IMR-90 (cell line): ENCODE data around the gene CEACAM3. TPM values are rescaled to one million over a fixed set of nuclear protein-coding genes. Genes with fewer than 3 reads are reported as not detected.

Experiments
- ATAC-seq: fragments of 200-7000 bp; cut with Tn5 transposase; 2 replicates; pipeline ENCODE4 v1.9.1; 2020; ENCODE audit warnings: low read depth, mild to moderate bottlenecking, moderate library complexity
- BruUV-seq: library from RNA; stranded (reverse); fragments of 400-500 nt; replicated peaks from 2 replicates; lab custom pipeline; 2021; lab: Mats Ljungman, UMichigan
- CTCF ChIA-PET: fragments of 300-600 bp; formaldehyde crosslinking; extraction: SDS; loops from one replicate; lab custom pipeline; 2021; ENCODE audit warnings: antibody characterized with exemption; lab: Yijun Ruan, JAX
- POLR2A ChIA-PET: fragments of 300-600 bp; sonication (Branson Sonifier 250); formaldehyde crosslinking; loops from one replicate; lab custom pipeline; 2022; ENCODE audit warnings: antibody characterized with exemption; ENCODE audit not compliant: unreplicated experiment; lab: Charles Lee
- DNase-seq: peaks from one replicate; pipeline ENCODE4 v3.0.0; 2013
- H2AFZ ChIP-seq: replicated peaks from 2 replicates; pipeline ENCODE3; 2013; ENCODE audit warnings: low read length, mild to moderate bottlenecking; ENCODE audit not compliant: poor library complexity
- H2AK5ac ChIP-seq: 2 replicates; pipeline ENCODE4 v1.6.1; 2013; ENCODE audit warnings: low read depth, low read length, inconsistent platforms
- H2AK9ac ChIP-seq: replicated peaks from 2 replicates; pipeline ENCODE3; 2013; ENCODE audit warnings: mild to moderate bottlenecking, low read depth, low read length, moderate library complexity; ENCODE audit not compliant: poor library complexity
- H2BK120ac ChIP-seq: 2 replicates; pipeline ENCODE4 v1.6.1; 2013; ENCODE audit warnings: low read depth, low read length, inconsistent platforms
- H2BK15ac ChIP-seq: 3 replicates; pipeline ENCODE4 v1.6.1; 2013; ENCODE audit warnings: low read depth, low read length, inconsistent platforms
- H2BK20ac ChIP-seq: 2 replicates; pipeline ENCODE4 v1.6.1; 2013; ENCODE audit warnings: low read depth, mild to moderate bottlenecking, inconsistent platforms, low read length, moderate library complexity
- H2BK5ac ChIP-seq: 2 replicates; pipeline ENCODE4 v1.6.1; 2013; ENCODE audit warnings: mild to moderate bottlenecking, low read depth, low read length, inconsistent platforms; ENCODE audit not compliant: poor library complexity, severe bottlenecking
- H3K14ac ChIP-seq: replicated peaks from 2 replicates; pipeline ENCODE4 v1.6.1; 2013; ENCODE audit warnings: low read depth, low read length, inconsistent platforms
- H3K18ac ChIP-seq: 2 replicates; pipeline ENCODE4 v1.6.1; 2013; ENCODE audit warnings: low read depth, low read length, control low read depth
- H3K23ac ChIP-seq: 2 replicates; pipeline ENCODE4 v1.6.1; 2013; ENCODE audit warnings: low read depth, low read length, inconsistent platforms
- H3K27ac ChIP-seq: 2 replicates; pipeline ENCODE4 v1.5.1; 2013; ENCODE audit warnings: mild to moderate bottlenecking, control low read depth, low read length; ENCODE audit not compliant: insufficient read depth
- H3K27me3 ChIP-seq: 2 replicates; pipeline ENCODE4 v1.6.1; 2013; ENCODE audit warnings: low read length; ENCODE audit not compliant: control insufficient read depth, insufficient read depth
- H3K36me3 ChIP-seq: 2 replicates; pipeline ENCODE4 v1.6.1; 2013; ENCODE audit warnings: low read length, mixed read lengths; ENCODE audit not compliant: control insufficient read depth, insufficient read depth
- H3K4ac ChIP-seq: 2 replicates; pipeline ENCODE4 v1.6.1; 2013; ENCODE audit warnings: low read depth, low read length, inconsistent platforms
- H3K4me1 ChIP-seq: 2 replicates; pipeline ENCODE4 v1.6.1; 2013; ENCODE audit warnings: low read length, mixed read lengths; ENCODE audit not compliant: control insufficient read depth, insufficient read depth
- H3K4me2 ChIP-seq: 2 replicates; pipeline ENCODE4 v1.6.1; 2013; ENCODE audit warnings: low read depth, mild to moderate bottlenecking, control low read depth, low read length, moderate library complexity
- H3K4me3 ChIP-seq: 2 replicates; pipeline ENCODE4 v1.5.1; 2013; ENCODE audit warnings: low read depth, mild to moderate bottlenecking, control low read depth, low read length, moderate library complexity; ENCODE audit not compliant: insufficient read depth
- H3K56ac ChIP-seq: 2 replicates; pipeline ENCODE4 v1.6.1; 2013; ENCODE audit warnings: low read length, inconsistent platforms; ENCODE audit not compliant: insufficient read depth; ENCODE audit errors: extremely low read depth
- H3K79me1 ChIP-seq, 2 experiments: 2 replicates each; pipeline ENCODE4 v1.6.1; 2013; ENCODE audit warnings: low read length in 2 of 2, inconsistent platforms in 1 of 2, low read depth in 1 of 2
- H3K9ac ChIP-seq: 2 replicates; pipeline ENCODE4 v1.6.1; 2013; ENCODE audit warnings: low read depth, low read length, control low read depth
- H3K9me1 ChIP-seq: 2 replicates; pipeline ENCODE4 v1.6.1; 2013; ENCODE audit warnings: low read length, inconsistent platforms; ENCODE audit not compliant: insufficient read depth
- H3K9me3 ChIP-seq: 2 replicates; pipeline ENCODE4 v1.6.1; 2013; ENCODE audit warnings: low read length; ENCODE audit not compliant: control insufficient read depth, insufficient read depth
- H4K20me1 ChIP-seq: 2 replicates; pipeline ENCODE4 v1.6.1; 2013; ENCODE audit warnings: low read length, inconsistent platforms; ENCODE audit not compliant: insufficient read depth
- H4K5ac ChIP-seq: 2 replicates; pipeline ENCODE4 v1.6.1; 2013; ENCODE audit warnings: mild to moderate bottlenecking, low read depth, low read length, control low read depth
- H4K8ac ChIP-seq, 2 experiments: 2 replicates each; pipeline ENCODE4 v1.6.1; 2013; ENCODE audit warnings: low read depth in 2 of 2, low read length in 2 of 2, control low read depth in 1 of 2, inconsistent platforms in 1 of 2
- H4K91ac ChIP-seq: 2 replicates; pipeline ENCODE4 v1.6.1; 2013; ENCODE audit warnings: low read depth, low read length, inconsistent platforms; ENCODE audit not compliant: insufficient read depth
- BHLHE40 ChIP-seq: fragments of 150-350 bp; IDR thresholded peaks from 2 replicates; pipeline ENCODE4 v1.6.1; 2016; ENCODE audit warnings: mild to moderate bottlenecking, low read depth, low read length
- CTCF ChIP-seq: conservative IDR thresholded peaks from 2 replicates; pipeline ENCODE4 v1.5.1; 2012; ENCODE audit warnings: mild to moderate bottlenecking, low read depth, low read length, improper control_type of control experiment
- MAZ ChIP-seq: IDR thresholded peaks from 2 replicates; pipeline ENCODE4 v1.6.1; 2012; ENCODE audit warnings: low read depth, mild to moderate bottlenecking, low read length, improper control_type of control experiment, moderate library complexity, borderline replicate concordance
- NFE2L2 ChIP-seq: fragments of 150-350 bp; IDR thresholded peaks from 2 replicates; pipeline ENCODE4 v1.6.1; 2016; ENCODE audit warnings: low read depth, mild to moderate bottlenecking, low read length
- POLR2A ChIP-seq: IDR thresholded peaks from 2 replicates; pipeline ENCODE4 v1.6.1; 2012; ENCODE audit warnings: mild to moderate bottlenecking, low read depth, low read length
- RAD21 ChIP-seq: IDR thresholded peaks from 2 replicates; pipeline ENCODE4 v1.6.1; 2012; ENCODE audit warnings: low read length, improper control_type of control experiment
- RFX5 ChIP-seq: IDR thresholded peaks from 2 replicates; pipeline ENCODE4 v1.8.0; 2012; ENCODE audit warnings: low read depth, mild to moderate bottlenecking, low read length, moderate library complexity
- SMC3 ChIP-seq: fragments of 150-350 bp; IDR thresholded peaks from 2 replicates; pipeline ENCODE4 v1.6.1; 2016; ENCODE audit warnings: low read depth, mild to moderate bottlenecking, antibody characterized with exemption, low read length, moderate library complexity
- USF2 ChIP-seq: fragments of 150-350 bp; IDR thresholded peaks from 2 replicates; pipeline ENCODE4 v1.6.1; 2017; ENCODE audit warnings: mild to moderate bottlenecking, antibody characterized with exemption, low read length, low read depth
- WGBS, 2 experiments: methylation state at CpG; one replicate each; pipeline versions ENCODE4 v1.1.5 to v1.1.7; 2013; ENCODE audit warnings: missing lambda C conversion rate in 2 of 2; ENCODE audit not compliant: insufficient read length in 1 of 2; ENCODE audit errors: extremely low coverage in 2 of 2; 5-methylcytosine and 5-hydroxymethylcytosine counted together
- dilution Hi-C: fragments of 300-500 bp; cut with HindIII; formaldehyde crosslinking; loops from one replicate; pipeline ENCODE4 v1.14.3; 2018; ENCODE audit warnings: low sequenced_read_pairs; ENCODE audit not compliant: unreplicated experiment
- in situ Hi-C: fragments of 300-500 bp; cut with MboI; formaldehyde crosslinking; loops from 3 replicates; pipeline ENCODE4 v1.14.3; 2019; ENCODE audit warnings: low sequenced_read_pairs, inconsistent platforms, mixed read lengths
- intact Hi-C: fragments of 100-400 bp; cut with micrococcal nuclease; formaldehyde crosslinking; loops from 2 replicates; pipeline ENCODE4 v1.10.0; 2022
- polyA plus RNA-seq, 3 experiments: library from polyadenylated mRNA; depleted of rRNA; stranded (reverse); fragments of >200 nt; gene quantifications; 2 replicates each; pipeline ENCODE4 v1.2.3, GENCODE V29; 2012; ENCODE audit warnings: low replicate concordance in 1 of 3
- total RNA-seq: library from RNA; depleted of rRNA; stranded (reverse); fragments of >200 nt; gene quantifications from 2 replicates; pipeline ENCODE4 v1.2.3, GENCODE V29; 2012

CEACAM3 gene
- total and polyA plus RNA-seq, 2 of the 4 experiments (the other 2 are of a cell fraction): not detected

- no peaks in the 10 kb centered on the region for H3K4me1 ChIP-seq
- POLR2A ChIA-PET: no interaction called here
Observed at GRCh38 chr19:41821003-41821735, 24.8 kb downstream of the CEACAM3 start.

More at GRCh38 chr19:41821003-41821735, 24.8 kb downstream of the CEACAM3 start:
- intact Hi-C loops: loop anchor here (2.0 kb wide), 1 partner anchor 178 kb away; no protein-coding TSS in a partner anchor
- Histone ChIP-seq H2AK5ac (no peak overlapping the region), H3K56ac (no peak overlapping the region), H2AK9ac (peak overlapping the region; percentile 66), H3K4ac (no peak overlapping the region), H2BK15ac (no peak overlapping the region), H2BK20ac (no peak overlapping the region), H3K9ac (no peak overlapping the region), H4K5ac (no peak overlapping the region), H4K91ac (no peak overlapping the region), H4K20me1 (no peaks in the 10 kb centered on the region), H3K27me3 (no peaks in the 10 kb centered on the region; the same call in 1 of the 2 replicates), H3K14ac (no peak overlapping the region), H3K27ac (no peak overlapping the region), H3K4me2 (no peak overlapping the region), H4K8ac (no peak overlapping the region), H2BK120ac (no peak overlapping the region), H3K36me3 (no peaks in the 10 kb centered on the region), H3K4me3 (no peak overlapping the region), H3K18ac (no peak overlapping the region), H2AFZ (no peak overlapping the region), H3K79me1 (no peaks in the 10 kb centered on the region), H2BK5ac (no peak overlapping the region), H3K9me1 (no peaks in the 10 kb centered on the region), H3K9me3 (no peaks in the 10 kb centered on the region), H3K23ac (no peak overlapping the region)
- dilution Hi-C loops: no loop called here
- no TSS peak for BruUV-seq
- 0% methylated on average over 1 of the region's 12 CpGs; no CpG with 5 or more reads in 1 of the 2 experiments for WGBS, 2 experiments
- in situ Hi-C loops: no loop called here
- peak; percentile 51; the same call in 1 of the 2 replicates for ATAC-seq
- DNase-seq: peak; percentile 15
- CTCF ChIA-PET: interaction anchor here (0.7 to 1.0 kb wide), 4 partner anchors 10 to 1851 kb away, joined by 3 to 4 read pairs (median 3); no protein-coding TSS in a partner anchor
- TF ChIP-seq POLR2A: no peak
- TF ChIP-seq RAD21: peak; percentile 48
- peak; percentile 48 for TF ChIP-seq CTCF
- TF ChIP-seq USF2: no peak
- no peak for TF ChIP-seq NFE2L2
- peak; percentile 26; the same call in 1 of the 2 replicates for TF ChIP-seq SMC3
- no peak for TF ChIP-seq BHLHE40
- no peak for TF ChIP-seq RFX5
- TF ChIP-seq MAZ: no peak
